GM18508 (cell line): Measurements from ENCODE around the gene EBF3.

Experiments used
- ATAC-seq: cut with Tn5 transposase; IDR thresholded peaks from one replicate; pipeline ENCODE4 v1.9.1; 2021; ENCODE audit warnings: moderate number of reproducible peaks; ENCODE audit not compliant: insufficient read depth, unreplicated experiment

Gene EBF3

GRCh38 chr10:129880191-129880870 is 83.7 kb downstream of the EBF3 start:
- ATAC-seq = no peak

- no peak for ATAC-seq
These were observed 84.4 kb downstream of the EBF3 start for GRCh38 chr10:129879655-129880054.

DNA sequence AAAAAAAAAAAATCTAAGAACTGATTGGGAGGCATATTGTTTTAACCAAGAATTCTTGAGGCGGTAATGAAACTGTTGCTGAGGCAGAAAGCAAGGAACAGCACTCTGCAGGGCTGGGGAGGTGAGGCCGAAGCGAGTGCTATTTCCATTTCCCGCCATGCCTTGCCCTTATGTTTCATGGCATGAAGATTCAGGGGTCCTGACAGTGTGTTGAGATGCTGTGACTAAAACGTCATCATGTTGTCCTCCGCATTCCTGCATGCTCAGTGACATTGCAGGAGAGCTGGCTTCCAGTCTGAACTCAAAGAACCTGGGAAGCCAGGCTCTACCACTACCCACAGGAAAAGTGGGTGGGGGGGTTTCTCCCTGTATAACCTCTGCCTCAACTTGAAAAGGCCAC is 85.2 kb downstream of the EBF3 start:
- ATAC-seq = no peak

DNA sequence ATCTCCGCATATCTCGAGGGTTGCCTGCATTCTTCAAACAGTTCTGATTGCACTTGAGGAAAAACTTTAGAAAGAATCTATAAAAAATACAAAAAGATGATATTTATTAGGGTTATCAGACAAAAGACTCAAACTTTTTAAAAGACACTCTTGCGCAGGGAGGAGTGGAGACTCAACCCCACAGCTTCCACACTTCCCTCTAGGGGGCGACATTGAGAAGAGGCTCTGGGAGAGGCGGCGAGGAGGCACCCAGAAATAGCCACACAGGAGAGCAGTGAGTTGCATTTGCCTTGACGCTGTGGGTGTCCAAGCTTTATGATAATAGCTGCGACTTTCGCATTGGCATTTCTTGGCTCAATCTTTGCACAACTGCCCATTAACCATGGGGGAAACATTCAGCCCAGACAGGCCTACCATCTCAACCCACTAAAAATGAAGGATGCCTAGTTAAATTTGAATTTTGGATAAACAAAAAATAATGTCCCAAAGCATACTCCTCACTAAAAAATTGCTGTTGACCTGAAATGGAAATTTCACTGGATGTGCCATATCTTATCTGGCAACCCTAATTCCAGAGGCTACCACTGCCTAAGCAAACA is 86.2 kb downstream of the EBF3 start:
- no peak for ATAC-seq

DNA sequence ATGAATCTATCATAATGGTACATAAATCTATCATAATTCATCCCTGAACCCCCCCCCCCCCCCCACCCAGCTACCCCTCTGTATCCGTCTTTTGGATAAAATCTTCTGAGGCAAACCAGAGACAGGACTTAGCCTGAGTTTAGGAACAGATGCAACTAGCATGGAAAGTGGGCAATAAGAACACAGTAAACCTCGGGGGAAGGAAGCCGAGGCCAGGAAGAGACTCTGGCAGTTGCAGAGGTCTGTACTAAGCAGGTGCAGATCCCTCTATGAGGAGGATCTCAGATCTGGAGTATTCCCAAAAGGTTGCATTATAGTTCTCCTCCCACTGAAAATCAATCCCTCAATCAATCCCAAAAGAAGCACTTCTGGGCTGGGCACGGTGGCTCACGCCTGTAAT is 87.2 kb downstream of the EBF3 start:
- ATAC-seq = no peak

GRCh38 chr10:129875993-129876726 is 87.9 kb downstream of the EBF3 start:
- ATAC-seq = no peak

DNA sequence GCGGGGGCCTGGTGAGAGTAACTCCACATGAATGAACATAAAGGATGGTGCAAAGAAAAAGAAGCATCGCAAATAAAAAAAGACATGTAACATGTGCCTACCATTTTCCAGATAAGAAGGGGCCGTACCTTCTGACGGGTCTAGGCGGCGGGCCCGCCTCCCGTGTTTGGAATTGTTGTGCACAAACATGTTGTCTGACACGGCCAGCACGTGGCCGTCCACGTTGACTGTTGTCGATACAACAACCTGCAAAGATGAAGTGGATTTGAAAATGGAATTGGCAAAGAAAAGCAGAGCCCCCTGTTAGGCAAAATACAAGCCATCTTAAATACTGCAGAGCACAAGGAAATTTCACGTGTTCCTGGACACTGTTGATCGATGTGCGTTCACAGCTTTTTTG is 90.7 kb downstream of the EBF3 start:
- no peak for ATAC-seq

- ATAC-seq = no peak
These were observed 92.1 kb downstream of the EBF3 start for GRCh38 chr10:129871966-129872365.

DNA sequence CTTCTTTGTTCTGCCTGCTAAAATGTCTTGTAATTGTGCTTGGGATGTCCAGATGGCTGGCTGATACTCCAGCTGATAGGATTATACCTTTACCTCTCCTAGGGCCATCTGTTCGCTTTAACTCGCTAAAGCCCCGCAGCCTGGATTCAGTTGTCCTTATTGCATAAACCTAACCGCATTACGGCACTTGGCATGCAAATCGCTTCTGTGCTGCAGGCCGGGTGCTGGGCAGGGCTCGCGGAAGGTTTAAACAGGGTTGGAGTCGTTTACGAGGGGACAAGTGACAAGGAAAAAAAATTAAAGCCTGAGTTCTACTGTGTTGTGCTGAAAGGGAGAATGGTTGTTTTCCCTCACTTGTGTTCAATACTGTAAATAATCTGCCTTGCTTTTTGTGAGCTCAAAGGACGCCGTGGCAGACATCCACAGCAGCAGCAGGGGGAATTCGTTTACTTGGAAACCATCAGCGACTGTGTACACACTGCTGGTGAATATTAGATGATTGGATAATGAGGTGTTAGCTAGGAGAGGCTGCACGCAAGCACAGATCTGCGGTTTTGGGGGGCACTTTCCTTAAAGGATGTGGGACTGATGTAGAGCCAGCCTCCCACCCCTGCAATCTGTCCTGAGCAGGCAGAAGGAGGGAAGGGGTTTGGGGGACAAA is 93.0 kb downstream of the EBF3 start:
- no peak for ATAC-seq

- no peak for ATAC-seq
These were observed 93.7 kb downstream of the EBF3 start for GRCh38 chr10:129870474-129870757.

DNA sequence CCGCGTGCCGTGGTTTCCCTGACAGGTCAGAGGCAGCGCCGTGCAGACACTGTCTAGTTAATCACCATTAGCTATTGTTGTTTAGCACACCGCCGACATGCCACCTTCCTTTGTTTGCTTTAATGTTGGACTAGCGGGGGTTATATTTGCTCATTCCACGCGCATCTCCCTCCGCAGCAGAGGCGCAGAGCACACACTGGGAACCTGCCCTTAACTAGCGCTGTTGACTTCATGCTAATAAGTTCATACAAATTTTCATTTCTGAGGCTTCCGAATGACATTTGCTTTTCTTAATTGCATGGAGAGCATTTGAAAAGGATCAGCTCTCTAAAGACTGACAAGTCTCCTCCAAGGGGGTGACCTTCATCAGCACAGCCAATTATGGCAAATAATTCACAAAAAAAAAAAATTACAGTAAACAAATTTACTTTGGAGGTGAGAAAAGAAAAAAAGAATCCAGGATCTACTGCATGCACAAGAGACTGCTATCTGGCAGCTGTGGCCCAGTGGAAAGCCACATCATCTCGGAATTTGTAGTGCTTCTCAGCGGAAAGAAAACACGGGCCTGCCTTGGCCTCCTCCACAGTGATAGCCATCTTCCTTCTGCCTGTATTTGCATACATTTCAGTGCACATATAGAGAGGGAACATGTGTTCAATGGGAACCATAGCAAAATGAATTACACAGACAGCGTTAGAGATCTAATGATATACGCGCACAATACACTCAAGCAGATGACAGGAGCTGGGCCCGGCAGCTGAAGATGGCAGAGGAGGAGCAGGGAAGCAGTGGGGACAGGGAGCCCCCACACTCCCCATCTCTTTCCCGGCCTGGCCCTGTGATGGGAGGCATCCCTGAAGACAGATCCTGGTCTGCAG is 94.2 kb downstream of the EBF3 start:
- ATAC-seq = no peak

- no peak for ATAC-seq
These were observed 95.5 kb downstream of the EBF3 start for GRCh38 chr10:129868449-129869035.

GRCh38 chr10:129867631-129868179 is 96.4 kb downstream of the EBF3 start:
- ATAC-seq = no peak

- no peak for ATAC-seq
These were observed 97.2 kb downstream of the EBF3 start for GRCh38 chr10:129866894-129867293.

GRCh38 chr10:129865960-129866359 is 98.1 kb downstream of the EBF3 start:
- ATAC-seq = no peak

DNA sequence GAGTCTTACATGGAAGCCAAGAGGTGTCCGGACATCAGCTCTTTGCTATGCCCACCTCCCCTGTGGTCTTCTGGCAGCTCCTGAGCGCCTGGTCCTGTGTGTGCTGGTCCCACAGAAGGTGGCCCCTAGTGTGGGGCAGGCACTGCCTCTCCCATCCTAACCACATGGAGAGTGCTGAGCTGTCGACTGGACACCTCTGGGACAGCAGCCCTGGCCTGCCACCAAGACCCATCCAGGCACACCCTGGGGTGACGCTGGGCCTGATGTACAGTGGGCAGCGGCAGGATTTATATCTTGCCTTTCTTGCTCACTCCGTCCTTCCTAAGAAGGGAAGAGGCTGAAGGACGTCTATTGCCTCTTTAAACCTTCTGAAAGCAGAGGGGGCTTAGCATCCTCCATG is 98.7 kb downstream of the EBF3 start:
- ATAC-seq = no peak

GRCh38 chr10:129864601-129865126 is 99.4 kb downstream of the EBF3 start:
- no peak for ATAC-seq

GRCh38 chr10:129864082-129864481 is 100.0 kb downstream of the EBF3 start:
- ATAC-seq = no peak

DNA sequence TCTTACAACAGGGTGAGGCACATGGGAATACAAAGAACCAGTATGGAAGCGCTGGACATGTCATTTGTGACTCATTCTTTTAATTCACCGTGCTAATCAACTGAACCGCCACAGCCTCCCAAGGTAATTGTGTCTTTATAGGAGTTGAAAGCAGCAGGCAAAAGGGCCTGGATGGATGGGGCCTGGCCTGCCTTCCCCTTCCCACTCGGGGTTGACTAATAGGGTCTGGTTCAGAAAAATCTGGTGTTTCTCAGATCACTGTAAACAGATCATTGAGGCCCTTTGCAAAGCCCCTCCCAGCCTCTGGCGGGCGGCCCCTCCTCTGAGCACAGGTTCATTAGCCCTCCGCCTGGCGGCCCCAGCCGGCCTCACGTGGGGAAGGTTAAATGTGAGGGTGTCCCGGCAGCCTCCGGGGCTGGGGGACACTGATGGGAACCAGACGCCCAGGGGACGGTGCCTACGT is 100.8 kb downstream of the EBF3 start:
- ATAC-seq = no peak
